Upper lobe of left lung (tissue), 6 donors: ENCODE measurements around the gene REX1BD. TPM values are rescaled to one million over a fixed set of nuclear protein-coding genes. Genes with fewer than 3 reads are reported as not detected.

Experiments
- ATAC-seq, 2 donors: fragments of 200-7000 bp; cut with Tn5 transposase; one replicate each; pipeline ENCODE4 v1.9.1; 2022; ENCODE audit warnings: mild to moderate bottlenecking in 2 of 2, moderate library complexity in 2 of 2; ENCODE audit not compliant: low FRiP score in 2 of 2
- DNase-seq, 2 donors: peaks; one replicate each; pipeline ENCODE4 v3.0.0-alpha.2; 2019 to 2020
- H3K27ac ChIP-seq, 4 donors: fragments of 200-600 bp; sonication (generic); one replicate each; pipeline ENCODE4 v1.5.1; 2016 to 2019
- H3K27me3 ChIP-seq, 4 donors: fragments of 200-600 bp; sonication (generic); one replicate each; pipeline ENCODE4 v1.5.1; 2017 to 2019
- H3K36me3 ChIP-seq, 4 donors: fragments of 200-600 bp; sonication (generic); one replicate each; pipeline ENCODE4 v1.5.1; 2016 to 2019
- H3K4me1 ChIP-seq, 4 donors: fragments of 200-600 bp; sonication (generic); one replicate each; pipeline ENCODE4 v1.5.1; 2018 to 2019
- H3K4me3 ChIP-seq, 4 donors: fragments of 200-600 bp; sonication (generic); one replicate each; pipeline ENCODE4 v1.5.1; 2017 to 2019; ENCODE audit warnings: mild to moderate bottlenecking in 2 of 4, moderate library complexity in 1 of 4
- H3K9me3 ChIP-seq, 4 donors: fragments of 200-600 bp; sonication (generic); one replicate each; pipeline ENCODE4 v1.5.1; 2018 to 2019
- CTCF ChIP-seq, 6 experiments: fragments of 450-650 bp in 4 of 6; fragments of 200-600 bp in 2 of 6; sonication (generic) in 2 of 6; IDR thresholded peaks; one replicate each; pipeline ENCODE4 v1.5.1; 2016 to 2019; ENCODE audit warnings: antibody characterized with exemption in 6 of 6
- EP300 ChIP-seq, 4 donors: sonication (generic); formaldehyde crosslinking; IDR thresholded peaks; one replicate each; pipeline ENCODE4 v1.5.1; 2017; ENCODE audit warnings: antibody characterized with exemption in 4 of 4, control low read depth in 2 of 4
- POLR2A ChIP-seq, 4 donors: fragments of 450-650 bp; IDR thresholded peaks; one replicate each; pipeline ENCODE4 v1.5.1; 2016 to 2017; ENCODE audit warnings: antibody characterized with exemption in 4 of 4, mild to moderate bottlenecking in 2 of 4
- POLR2AphosphoS5 ChIP-seq, 2 donors: sonication (generic); formaldehyde crosslinking; IDR thresholded peaks; one replicate each; pipeline ENCODE4 v1.5.1; 2017; ENCODE audit warnings: antibody characterized with exemption in 2 of 2
- WGBS, 2 donors: methylation state at CpG; one replicate each; pipeline ENCODE4 v1.1.5; 2017 to 2018; 5-methylcytosine and 5-hydroxymethylcytosine counted together
- total RNA-seq, 6 donors: library from RNA; depleted of rRNA in 4 of 6; stranded (reverse); fragments of >200 nt in 4 of 6; gene quantifications; one replicate each; pipeline versions ENCODE4 v1.1.0 to v1.2.1, GENCODE V29; 2016 to 2021
- donor health status: DM: no; HTN: no; CAD: no; lungs with moderate emphysema.
- donor health status: DM: no; HTN: yes; CAD: no; lungs with severe emphysema.

The REX1BD gene
- total RNA-seq, 6 donors from 2014 or later: 83.6 to 114 (median 91.6) TPM

DNA sequence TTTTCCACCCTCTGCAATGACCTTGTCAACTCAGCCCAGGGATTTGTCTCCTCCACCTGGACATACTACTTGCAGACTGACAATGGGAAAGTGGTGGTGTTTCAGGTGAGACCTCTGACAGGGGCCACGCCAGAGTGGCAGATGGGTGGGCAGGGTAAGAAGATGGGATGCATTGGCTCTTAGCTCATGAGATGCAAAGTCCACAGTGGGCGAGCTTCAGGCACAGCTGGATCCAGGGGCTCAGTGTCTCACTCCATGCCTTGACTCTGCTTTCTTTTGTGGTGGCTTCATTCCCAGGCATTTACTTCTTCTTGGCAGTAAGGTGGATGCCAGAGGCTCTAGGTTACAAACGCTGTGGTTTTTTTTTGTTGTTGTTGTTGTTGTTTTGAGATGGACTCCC lies 27.4 kb downstream of the REX1BD start:
- Histone ChIP-seq H3K4me3 (no peak overlapping the region), H3K9me3 (no peaks in the 10 kb centered on the region), H3K27me3 (peaks cover 2 to 36% (median 22%) of the 10 kb centered on the region in 4 donors), H3K27ac (no peak overlapping the region), H3K36me3 (no peaks in the 10 kb centered on the region), H3K4me1 (peaks cover 22 to 24% (median 24%) of the 10 kb centered on the region in 4 donors)
- no peak for ATAC-seq
- no peak for DNase-seq
- TF ChIP-seq EP300 (IDR thresholded peaks at IDR 0.05): no peak
- TF ChIP-seq POLR2AphosphoS5 (IDR thresholded peaks at IDR 0.05): no peak
- TF ChIP-seq CTCF (IDR thresholded peaks at IDR 0.05): no peak
- TF ChIP-seq POLR2A (IDR thresholded peaks at IDR 0.05): no peak
- 92 to 94% methylated on average over 1 to 3 of the region's 3 CpGs for WGBS, 2 donors

DNA sequence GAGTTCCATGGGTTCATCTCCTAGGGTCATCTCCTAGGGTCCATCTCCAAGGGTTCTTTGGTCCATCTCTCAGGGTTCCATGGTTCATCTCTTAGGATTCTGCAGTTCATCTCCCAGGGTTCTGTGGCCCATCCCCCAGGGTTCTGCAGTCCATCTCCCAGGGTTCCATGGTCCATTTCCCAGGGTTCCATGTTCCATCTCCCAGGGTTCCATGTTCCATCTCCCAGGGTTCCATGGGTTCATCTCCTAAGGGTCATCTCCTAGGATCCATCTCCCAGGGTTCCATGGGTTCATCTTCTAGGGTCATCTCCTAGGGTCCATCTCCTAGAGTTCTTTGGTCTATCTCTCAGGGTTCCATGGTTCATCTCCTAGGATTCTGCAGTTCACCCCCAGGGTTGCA lies 29.0 kb downstream of the REX1BD start:
- Histone ChIP-seq H3K9me3 (no peaks in the 10 kb centered on the region), H3K4me3 (no peak overlapping the region), H3K36me3 (no peaks in the 10 kb centered on the region), H3K27me3 (peaks cover 0 to 21% (median 11%) of the 10 kb centered on the region in 4 donors), H3K4me1 (peaks cover 7 to 9% (median 9%) of the 10 kb centered on the region in 4 donors), H3K27ac (no peak overlapping the region)
- no peak for TF ChIP-seq EP300 (IDR thresholded peaks at IDR 0.05)
- no peak for TF ChIP-seq CTCF (IDR thresholded peaks at IDR 0.05)
- DNase-seq (no peak), ATAC-seq (no peak)

GRCh38 chr19:18618236-18618635 lies 29.6 kb downstream of the REX1BD start:
- Histone ChIP-seq H3K4me1 (peaks cover under 1 to 2% (median 2%) of the 10 kb centered on the region in 4 donors), H3K9me3 (no peaks in the 10 kb centered on the region), H3K4me3 (no peak overlapping the region), H3K36me3 (no peaks in the 10 kb centered on the region), H3K27ac (no peak overlapping the region), H3K27me3 (peaks cover 0 to 14% (median 5%) of the 10 kb centered on the region in 4 donors)
- ATAC-seq (no peak), DNase-seq (no peak)
- 94 to 100% methylated on average over 4 to 10 of the region's 13 CpGs for WGBS, 2 donors
- TF ChIP-seq POLR2AphosphoS5 (IDR thresholded peaks at IDR 0.05) (no peak), CTCF (IDR thresholded peaks at IDR 0.05) (no peak), POLR2A (IDR thresholded peaks at IDR 0.05) (no peak), EP300 (IDR thresholded peaks at IDR 0.05) (no peak)

GRCh38 chr19:18620311-18620710 lies 31.7 kb downstream of the REX1BD start:
- 86 to 96% methylated on average over 8 to 9 of the region's 10 CpGs for WGBS, 2 donors
- DNase-seq (peak in 1 of 2 donors; percentile 65), ATAC-seq (no peak)
- Histone ChIP-seq H3K27me3 (peaks cover 0 to 3% (median 0%) of the 10 kb centered on the region in 4 donors), H3K4me3 (no peak overlapping the region), H3K36me3 (no peaks in the 10 kb centered on the region), H3K9me3 (no peaks in the 10 kb centered on the region), H3K4me1 (no peaks in the 10 kb centered on the region), H3K27ac (no peak overlapping the region)
- no peak for TF ChIP-seq CTCF (IDR thresholded peaks at IDR 0.05)
- TF ChIP-seq EP300 (IDR thresholded peaks at IDR 0.05): no peak
- TF ChIP-seq POLR2A (IDR thresholded peaks at IDR 0.05): no peak
- no peak for TF ChIP-seq POLR2AphosphoS5 (IDR thresholded peaks at IDR 0.05)

GRCh38 chr19:18620902-18621301 lies 32.3 kb downstream of the REX1BD start:
- TF ChIP-seq CTCF (IDR thresholded peaks at IDR 0.05) (no peak), POLR2A (IDR thresholded peaks at IDR 0.05) (no peak), EP300 (IDR thresholded peaks at IDR 0.05) (no peak), POLR2AphosphoS5 (IDR thresholded peaks at IDR 0.05) (no peak)
- Histone ChIP-seq H3K36me3 (no peaks in the 10 kb centered on the region), H3K9me3 (no peaks in the 10 kb centered on the region), H3K27me3 (peaks cover 0 to 2% (median 0%) of the 10 kb centered on the region in 4 donors), H3K27ac (no peak overlapping the region), H3K4me1 (no peaks in the 10 kb centered on the region), H3K4me3 (no peak overlapping the region)
- 73 to 90% methylated on average over 4 to 7 of the region's 7 CpGs for WGBS, 2 donors
- DNase-seq: no peak
- no peak for ATAC-seq
